ENCODE measurements around the gene FBXL2. TPM values are rescaled to one million over a fixed set of nuclear protein-coding genes. Genes with fewer than 3 reads are reported as not detected.
"Not testable (repeated sequence)": the region's sequence is repeated elsewhere in the genome, so short reads cannot be mapped to it uniquely, and the experiment has no call there.

The FBXL2 gene
- total and polyA plus RNA-seq, 7 experiments from 2014 or later = 0.09 to 0.10 TPM; not detected in 5

- ChIA-PET CTCF (no interaction called here), POLR2A (no interaction called here)
- no peaks in the 10 kb centered on the region for H3K9me3 ChIP-seq (ENCODE audit: control insufficient read depth in 2 of 3, low read length in 3 of 3)
- intact Hi-C loops (cut with micrococcal nuclease) = no loop called here
- H3K27ac ChIP-seq (ENCODE audit: low read depth, low read length) = no peak overlapping the region
- H3K27ac Mint-ChIP-seq = no peak overlapping the region
- DNase-seq (no peak), ATAC-seq (no peak)
- peaks cover 0 to 8% (median 3%) of the 10 kb centered on the region in 7 donors for H3K4me1 Mint-ChIP-seq
- peaks cover 0 to 5% (median 2%) of the 10 kb centered on the region in 11 donors for H3K9me3 Mint-ChIP-seq
- H3K36me3 Mint-ChIP-seq = peaks cover 0 to 6% (median 0%) of the 10 kb centered on the region in 5 donors
- no peaks in the 10 kb centered on the region for H3K27me3 ChIP-seq (ENCODE audit: control insufficient read depth in 2 of 2, insufficient read depth in 2 of 2, low read length in 2 of 2)
- H3K4me3 ChIP-seq (ENCODE audit: low read length) = no peak overlapping the region
- no peaks in the 10 kb centered on the region for H3K36me3 ChIP-seq (ENCODE audit: control insufficient read depth in 2 of 3, insufficient read depth in 3 of 3, low read length in 3 of 3)
- H3K4me1 ChIP-seq (ENCODE audit: control insufficient read depth in 2 of 2, insufficient read depth in 2 of 2, low read length in 2 of 2) = no peaks in the 10 kb centered on the region
- no peak overlapping the region for H3K4me3 Mint-ChIP-seq
- peaks cover 20 to 34% (median 21%) of the 10 kb centered on the region in 5 donors for H3K27me3 Mint-ChIP-seq
Measured at GRCh38 chr3:33322412-33322811, 45.2 kb downstream of the FBXL2 start.

- Histone ChIP-seq H3K27me3 (ENCODE audit: control insufficient read depth in 2 of 2, insufficient read depth in 2 of 2, low read length in 2 of 2) (no peaks in the 10 kb centered on the region), H3K4me1 (ENCODE audit: control insufficient read depth in 2 of 2, insufficient read depth in 2 of 2, low read length in 2 of 2) (no peaks in the 10 kb centered on the region), H3K4me3 (ENCODE audit: low read length) (no peak overlapping the region), H3K27ac (ENCODE audit: low read depth, low read length) (no peak overlapping the region), H3K36me3 (ENCODE audit: control insufficient read depth in 2 of 3, insufficient read depth in 3 of 3, low read length in 3 of 3) (no peaks in the 10 kb centered on the region), H3K9me3 (ENCODE audit: control insufficient read depth in 2 of 3, low read length in 3 of 3) (no peaks in the 10 kb centered on the region)
- H3K4me3 Mint-ChIP-seq = no peak overlapping the region
- CTCF ChIA-PET = no interaction called here
- no peak overlapping the region for H3K27ac Mint-ChIP-seq
- POLR2A ChIA-PET = no interaction called here
- intact Hi-C loops (cut with micrococcal nuclease) = no loop called here
- H3K4me1 Mint-ChIP-seq = no peaks in the 10 kb centered on the region
- peaks cover 4 to 22% (median 12%) of the 10 kb centered on the region in 11 donors for H3K9me3 Mint-ChIP-seq
- ATAC-seq = no peak
- H3K27me3 Mint-ChIP-seq = peaks cover 11 to 18% (median 12%) of the 10 kb centered on the region in 5 donors
- DNase-seq = no peak
- peaks cover 0 to 12% (median 3%) of the 10 kb centered on the region in 5 donors for H3K36me3 Mint-ChIP-seq
Measured at GRCh38 chr3:33331414-33331813, 54.2 kb downstream of the FBXL2 start.

- peaks cover 0 to 13% (median 0%) of the 10 kb centered on the region in 5 donors for H3K27me3 Mint-ChIP-seq
- H3K27me3 ChIP-seq (ENCODE audit: control insufficient read depth in 2 of 2, insufficient read depth in 2 of 2, low read length in 2 of 2) = no peaks in the 10 kb centered on the region
- H3K4me1 Mint-ChIP-seq = no peaks in the 10 kb centered on the region
- DNase-seq = no peak
- no peaks in the 10 kb centered on the region for H3K9me3 ChIP-seq (ENCODE audit: control insufficient read depth in 2 of 3, low read length in 3 of 3)
- H3K36me3 Mint-ChIP-seq = peaks cover 0 to 12% (median 3%) of the 10 kb centered on the region in 5 donors
- no peak overlapping the region for H3K27ac Mint-ChIP-seq
- no peak overlapping the region for H3K4me3 ChIP-seq (ENCODE audit: low read length)
- H3K36me3 ChIP-seq (ENCODE audit: control insufficient read depth in 2 of 3, insufficient read depth in 3 of 3, low read length in 3 of 3) = no peaks in the 10 kb centered on the region
- CTCF ChIA-PET = no interaction called here
- H3K4me1 ChIP-seq (ENCODE audit: control insufficient read depth in 2 of 2, insufficient read depth in 2 of 2, low read length in 2 of 2) = no peaks in the 10 kb centered on the region
- no peak for ATAC-seq
- no peak overlapping the region for H3K27ac ChIP-seq (ENCODE audit: low read depth, low read length)
- peaks cover 4 to 22% (median 12%) of the 10 kb centered on the region in 11 donors for H3K9me3 Mint-ChIP-seq
- intact Hi-C loops (cut with micrococcal nuclease) = no loop called here
- H3K4me3 Mint-ChIP-seq = no peak overlapping the region
- POLR2A ChIA-PET = no interaction called here
Measured at GRCh38 chr3:33334364-33334763, 57.1 kb downstream of the FBXL2 start.

GRCh38 chr3:33338936-33339465 is 61.8 kb downstream of the FBXL2 start:
- H3K9me3 Mint-ChIP-seq = peaks cover 4 to 10% (median 7%) of the 10 kb centered on the region in 11 donors
- POLR2A ChIA-PET; H3K27me3 Mint-ChIP-seq; H3K36me3 Mint-ChIP-seq; H3K4me3 Mint-ChIP-seq; ATAC-seq; H3K4me3 ChIP-seq (ENCODE audit: low read length); CTCF ChIA-PET; intact Hi-C loops (cut with micrococcal nuclease); H3K27me3 ChIP-seq (ENCODE audit: control insufficient read depth in 2 of 2, insufficient read depth in 2 of 2, low read length in 2 of 2); H3K4me1 ChIP-seq (ENCODE audit: control insufficient read depth in 2 of 2, insufficient read depth in 2 of 2, low read length in 2 of 2); H3K27ac ChIP-seq (ENCODE audit: low read depth, low read length); H3K4me1 Mint-ChIP-seq; H3K36me3 ChIP-seq (ENCODE audit: control insufficient read depth in 2 of 3, insufficient read depth in 3 of 3, low read length in 3 of 3); DNase-seq; H3K9me3 ChIP-seq (ENCODE audit: control insufficient read depth in 2 of 3, low read length in 3 of 3): not testable (repeated sequence)
- H3K27ac Mint-ChIP-seq = peak overlapping the region in 1 of 9 donors; percentile 7

GRCh38 chr3:33339758-33340157 is 62.5 kb downstream of the FBXL2 start:
- Mint-ChIP-seq H3K36me3 (no peaks in the 10 kb centered on the region), H3K4me1 (no peaks in the 10 kb centered on the region), H3K9me3 (peaks cover 0 to 4% (median 0%) of the 10 kb centered on the region in 11 donors), H3K27ac (no peak overlapping the region), H3K4me3 (no peak overlapping the region), H3K27me3 (peaks cover 0 to 7% (median 5%) of the 10 kb centered on the region in 5 donors)
- H3K36me3 ChIP-seq (ENCODE audit: control insufficient read depth in 2 of 3, insufficient read depth in 3 of 3, low read length in 3 of 3) = no peaks in the 10 kb centered on the region
- H3K9me3 ChIP-seq (ENCODE audit: control insufficient read depth in 2 of 3, low read length in 3 of 3) = no peaks in the 10 kb centered on the region
- no peak overlapping the region for H3K27ac ChIP-seq (ENCODE audit: low read depth, low read length)
- ChIA-PET POLR2A (no interaction called here), CTCF (no interaction called here)
- no peaks in the 10 kb centered on the region for H3K4me1 ChIP-seq (ENCODE audit: control insufficient read depth in 2 of 2, insufficient read depth in 2 of 2, low read length in 2 of 2)
- DNase-seq (no peak), ATAC-seq (no peak)
- H3K4me3 ChIP-seq (ENCODE audit: low read length) = no peak overlapping the region
- no peaks in the 10 kb centered on the region for H3K27me3 ChIP-seq (ENCODE audit: control insufficient read depth in 2 of 2, insufficient read depth in 2 of 2, low read length in 2 of 2)
- intact Hi-C loops (cut with micrococcal nuclease) = no loop called here

GRCh38 chr3:33355611-33356010 is 78.4 kb downstream of the FBXL2 start:
- CTCF ChIA-PET = interaction anchor here (3.3 kb wide), 1 partner anchor 17 kb away, joined by 12 read pairs; no protein-coding TSS in a partner anchor
- ATAC-seq (no peak), DNase-seq (no peak)
- Mint-ChIP-seq H3K4me1 (no peaks in the 10 kb centered on the region), H3K27ac (no peak overlapping the region), H3K9me3 (no peaks in the 10 kb centered on the region), H3K27me3 (peaks cover 6 to 24% (median 10%) of the 10 kb centered on the region in 5 donors), H3K4me3 (no peak overlapping the region), H3K36me3 (no peaks in the 10 kb centered on the region)
- Histone ChIP-seq H3K36me3 (ENCODE audit: control insufficient read depth in 2 of 3, insufficient read depth in 3 of 3, low read length in 3 of 3) (no peaks in the 10 kb centered on the region), H3K9me3 (ENCODE audit: control insufficient read depth in 2 of 3, low read length in 3 of 3) (no peaks in the 10 kb centered on the region), H3K27ac (ENCODE audit: low read depth, low read length) (no peak overlapping the region), H3K4me3 (ENCODE audit: low read length) (no peak overlapping the region), H3K27me3 (ENCODE audit: control insufficient read depth in 2 of 2, insufficient read depth in 2 of 2, low read length in 2 of 2) (no peaks in the 10 kb centered on the region), H3K4me1 (ENCODE audit: control insufficient read depth in 2 of 2, insufficient read depth in 2 of 2, low read length in 2 of 2) (no peaks in the 10 kb centered on the region)
- POLR2A ChIA-PET = no interaction called here
- intact Hi-C loops (cut with micrococcal nuclease) = no loop called here

GRCh38 chr3:33358172-33358781 is 81.0 kb downstream of the FBXL2 start:
- ATAC-seq = no peak
- Histone ChIP-seq H3K4me3 (ENCODE audit: low read length) (no peak overlapping the region), H3K27ac (ENCODE audit: low read depth, low read length) (no peak overlapping the region), H3K4me1 (ENCODE audit: control insufficient read depth in 2 of 2, insufficient read depth in 2 of 2, low read length in 2 of 2) (no peaks in the 10 kb centered on the region), H3K27me3 (ENCODE audit: control insufficient read depth in 2 of 2, insufficient read depth in 2 of 2, low read length in 2 of 2) (no peaks in the 10 kb centered on the region), H3K9me3 (ENCODE audit: control insufficient read depth in 2 of 3, low read length in 3 of 3) (no peaks in the 10 kb centered on the region), H3K36me3 (ENCODE audit: control insufficient read depth in 2 of 3, insufficient read depth in 3 of 3, low read length in 3 of 3) (no peaks in the 10 kb centered on the region)
- H3K9me3 Mint-ChIP-seq = no peaks in the 10 kb centered on the region
- no peaks in the 10 kb centered on the region for H3K36me3 Mint-ChIP-seq
- no peaks in the 10 kb centered on the region for H3K4me1 Mint-ChIP-seq
- ChIA-PET POLR2A (no interaction called here), CTCF (interaction anchor here (1.1 to 3.3 kb wide), 2 partner anchors 15 to 226 kb away, joined by 3 to 12 read pairs; no protein-coding TSS in a partner anchor)
- peaks cover 6 to 16% (median 10%) of the 10 kb centered on the region in 5 donors for H3K27me3 Mint-ChIP-seq
- intact Hi-C loops (cut with micrococcal nuclease) = no loop called here
- no peak overlapping the region for H3K27ac Mint-ChIP-seq
- DNase-seq = no peak
- H3K4me3 Mint-ChIP-seq = no peak overlapping the region
